Activated naive CD4-positive, alpha-beta T cell treated with anti-CD3 and anti-CD28 coated beads, Interleukin-2, amount 50 U/mL, for 24 hours (primary cell): ENCODE measurements around the gene PRKACA.
"Not testable (repeated sequence)": the region's sequence is repeated elsewhere in the genome, so short reads cannot be mapped to it uniquely, and the experiment has no call there.

Experiments used
- H3K27ac Mint-ChIP-seq: one replicate; pipeline ENCODE4 v1.8.0; 2021; ENCODE audit warnings: mild to moderate bottlenecking, mixed read lengths
- H3K27me3 Mint-ChIP-seq: one replicate; pipeline ENCODE4 v1.8.0; 2021; ENCODE audit warnings: mixed read lengths
- H3K36me3 Mint-ChIP-seq: one replicate; pipeline ENCODE4 v1.8.0; 2021; ENCODE audit warnings: mixed read lengths
- H3K4me1 Mint-ChIP-seq: one replicate; pipeline ENCODE4 v1.8.0; 2021; ENCODE audit warnings: mixed read lengths
- H3K4me3 Mint-ChIP-seq: one replicate; pipeline ENCODE4 v1.8.0; 2021; ENCODE audit warnings: mild to moderate bottlenecking, mixed read lengths
- H3K9me3 Mint-ChIP-seq: one replicate; pipeline ENCODE4 v1.8.0; 2021; ENCODE audit warnings: mixed read lengths

Gene PRKACA

DNA sequence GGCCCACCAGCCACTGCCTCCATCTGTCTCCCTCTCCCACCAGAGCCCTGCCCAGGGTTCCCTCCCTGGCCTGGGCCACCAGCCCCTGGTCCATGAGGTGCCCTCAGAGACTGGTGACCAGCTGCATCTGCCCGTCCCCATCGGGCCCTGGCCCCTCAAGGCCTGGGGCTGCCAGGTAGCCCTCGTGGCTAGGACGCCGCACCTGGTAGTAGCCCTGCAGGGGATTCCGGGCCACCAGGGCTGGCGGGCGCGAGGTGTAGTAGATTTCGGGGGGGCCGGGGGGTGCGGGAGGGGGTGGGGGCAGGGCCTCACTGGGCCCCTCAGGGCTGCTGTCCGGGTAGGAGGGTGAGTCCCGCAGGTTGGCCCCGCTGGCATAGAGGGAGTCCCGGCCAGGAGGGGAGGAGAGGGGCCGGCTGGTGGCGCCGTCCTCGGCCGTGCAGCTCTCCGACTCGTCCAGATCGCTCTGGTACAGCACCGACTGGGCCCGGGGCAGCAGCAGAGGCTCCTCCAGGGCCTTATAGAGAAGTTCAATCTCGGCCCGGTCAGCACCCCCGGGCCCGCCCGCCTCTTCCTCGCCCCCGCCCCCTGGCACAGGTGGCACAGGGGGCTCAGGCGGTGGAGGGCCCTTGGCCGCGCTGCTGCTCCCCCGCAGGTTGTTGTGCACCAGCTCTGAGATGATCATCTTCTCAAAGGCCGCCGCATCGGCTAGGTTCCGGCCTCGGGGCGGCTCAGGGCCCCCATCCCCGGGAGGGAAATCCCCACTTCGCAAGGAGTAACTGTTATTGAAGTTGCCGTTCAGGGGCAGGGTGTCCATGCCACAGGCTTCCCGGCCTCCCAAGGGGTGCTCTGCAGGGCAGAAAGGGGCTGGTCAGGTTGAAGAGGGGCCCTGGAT is 33.5 kb upstream of the PRKACA start:
- Mint-ChIP-seq H3K4me1 (peaks cover 35% of the 10 kb centered on the region), H3K27me3 (no peaks in the 10 kb centered on the region), H3K4me3 (no peak overlapping the region), H3K36me3 (no peaks in the 10 kb centered on the region), H3K9me3 (no peaks in the 10 kb centered on the region), H3K27ac (peak overlapping the region; percentile 41)

DNA sequence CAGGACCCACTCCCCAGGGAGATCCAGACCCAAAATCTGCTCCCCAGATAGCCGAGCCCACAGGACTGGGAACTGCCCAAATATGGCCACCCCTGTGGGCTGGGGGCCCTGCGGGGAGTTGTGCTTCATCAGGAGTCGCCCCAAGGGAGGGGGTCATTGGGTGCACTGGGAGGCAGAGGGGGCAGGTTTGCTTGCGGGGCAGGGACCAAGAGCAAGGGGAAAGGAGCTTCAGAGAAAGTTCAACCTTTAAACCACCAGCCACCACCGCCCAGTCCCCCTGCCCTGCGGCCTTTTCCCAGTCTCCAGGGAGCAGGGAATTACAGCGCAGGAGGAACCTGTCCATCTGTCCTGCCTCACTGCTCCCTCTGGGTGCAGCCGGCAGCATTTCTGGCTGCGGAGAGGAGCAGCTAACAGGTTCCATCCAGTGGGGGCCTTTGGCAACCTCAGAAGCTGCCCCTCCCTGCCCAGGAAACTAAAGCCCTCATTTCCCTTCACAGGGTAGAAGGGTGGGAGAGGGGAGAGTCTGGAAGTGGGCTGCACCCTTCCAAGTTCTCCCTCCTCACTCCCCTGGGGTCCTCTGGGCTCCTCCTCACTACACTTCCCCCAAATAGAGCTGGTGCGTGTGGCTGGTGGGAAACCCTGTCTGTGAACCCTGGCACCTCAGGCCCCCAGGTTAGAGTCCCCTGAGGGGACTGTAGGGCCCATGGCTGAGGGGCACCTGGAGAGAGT is 32.6 kb upstream of the PRKACA start:
- Mint-ChIP-seq H3K4me3 (peak overlapping the region; percentile 84), H3K27ac (peak overlapping the region; percentile 96), H3K4me1 (peaks cover 43% of the 10 kb centered on the region), H3K27me3 (no peaks in the 10 kb centered on the region), H3K36me3 (no peaks in the 10 kb centered on the region), H3K9me3 (no peaks in the 10 kb centered on the region)

DNA sequence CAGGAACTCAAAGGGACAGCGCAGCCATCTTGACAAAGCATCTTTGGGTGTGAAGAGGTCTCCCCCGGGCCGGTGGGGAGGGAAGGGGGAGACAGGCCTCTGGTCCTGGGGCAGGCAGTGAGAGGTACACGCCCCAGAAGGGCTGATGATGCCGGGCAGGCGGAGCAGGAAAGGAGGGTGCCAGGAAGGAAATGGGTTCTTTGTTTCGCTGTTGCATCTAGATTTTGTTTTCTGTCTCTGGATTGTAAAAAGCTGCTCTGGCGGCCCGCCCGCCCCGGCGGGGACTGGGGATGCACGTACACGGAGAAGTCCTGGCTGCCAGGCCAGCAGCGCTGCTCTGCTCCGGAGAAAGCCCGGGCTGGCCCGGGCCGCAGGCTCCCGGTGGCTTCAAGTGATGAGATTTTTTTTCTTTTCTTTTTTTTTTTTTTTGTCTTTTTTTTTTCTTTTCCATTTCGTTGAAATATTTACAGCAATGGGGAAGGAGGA is 32.0 kb upstream of the PRKACA start:
- Mint-ChIP-seq H3K36me3 (no peaks in the 10 kb centered on the region), H3K9me3 (no peaks in the 10 kb centered on the region), H3K27ac (peak overlapping the region; percentile 96), H3K4me3 (peak overlapping the region; percentile 84), H3K27me3 (no peaks in the 10 kb centered on the region), H3K4me1 (peaks cover 45% of the 10 kb centered on the region)

DNA sequence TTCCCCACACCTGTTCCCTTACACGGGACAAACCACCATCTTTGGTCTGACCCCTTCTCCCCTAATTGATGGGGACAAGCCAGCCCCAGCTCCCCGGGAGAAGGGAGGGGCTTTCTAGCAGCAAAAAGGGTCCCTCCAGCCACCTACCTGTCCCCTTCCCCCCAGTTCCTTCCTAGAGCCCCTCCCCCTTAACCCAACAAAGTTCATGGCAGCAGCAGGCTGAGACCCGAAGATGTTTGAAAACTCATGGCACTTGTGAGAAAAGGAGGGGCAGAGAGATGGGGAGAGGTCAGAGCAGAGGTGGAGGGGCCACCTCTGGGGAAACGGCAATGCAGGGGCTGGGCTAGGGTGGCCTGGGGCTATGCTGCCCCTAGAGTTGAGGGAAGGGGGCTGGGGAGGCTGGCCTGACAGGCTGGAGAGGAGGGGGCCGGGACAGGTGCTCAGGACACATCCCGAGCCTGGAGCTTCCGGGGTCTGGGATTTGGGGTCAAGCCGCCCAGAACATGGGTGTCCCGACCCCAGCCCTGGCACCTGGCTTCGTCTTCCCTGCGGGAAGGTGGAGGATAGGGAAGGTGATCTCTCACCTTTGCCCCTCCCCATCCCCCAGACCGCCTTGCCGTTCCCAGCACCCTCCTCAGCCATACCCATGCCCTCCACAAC is 31.3 kb upstream of the PRKACA start:
- Mint-ChIP-seq H3K4me1 (peaks cover 45% of the 10 kb centered on the region), H3K36me3 (no peaks in the 10 kb centered on the region), H3K4me3 (peak overlapping the region; percentile 84), H3K9me3 (no peaks in the 10 kb centered on the region), H3K27me3 (no peaks in the 10 kb centered on the region), H3K27ac (peak overlapping the region; percentile 96)

DNA sequence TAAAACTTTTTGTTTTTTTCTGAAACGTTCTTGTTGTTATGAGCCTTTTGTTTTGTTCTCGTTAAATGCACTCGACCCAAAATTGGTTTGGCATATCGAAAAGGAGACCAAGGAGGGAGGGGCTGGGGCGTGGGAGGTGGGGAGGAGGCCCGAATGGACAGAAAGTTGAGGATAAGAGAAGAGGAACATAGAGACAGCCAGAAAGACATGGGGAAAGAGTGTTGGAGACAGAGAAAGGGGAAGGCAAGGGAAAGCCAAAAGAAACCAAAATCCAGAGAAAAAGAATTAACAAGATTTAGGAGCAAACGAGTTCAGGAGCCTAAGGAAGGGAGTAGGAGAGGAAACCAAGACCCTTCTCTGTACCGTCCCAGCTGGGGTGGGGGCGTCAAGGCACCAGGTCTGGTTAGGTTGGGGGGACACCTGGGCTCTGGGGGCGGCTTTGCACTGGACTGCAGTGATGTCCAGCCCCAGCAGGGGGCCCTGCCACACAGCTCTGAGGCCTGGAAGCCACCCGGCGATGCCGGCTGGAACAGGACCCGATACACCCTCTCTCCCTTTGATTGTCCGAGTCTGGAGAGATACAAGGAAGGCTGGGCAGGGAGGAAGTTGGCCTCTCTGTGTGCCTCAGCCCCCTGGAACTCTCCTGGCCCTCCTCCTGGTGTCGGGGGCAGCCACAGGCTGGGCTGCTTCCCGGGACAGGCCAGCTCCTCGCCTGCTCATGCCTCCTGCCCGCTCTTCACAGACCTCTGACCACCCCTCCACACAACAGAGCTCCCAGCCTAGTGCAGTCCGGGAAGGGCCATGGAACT is 30.4 kb upstream of the PRKACA start:
- peak overlapping the region; percentile 96 for H3K27ac Mint-ChIP-seq
- no peaks in the 10 kb centered on the region for H3K36me3 Mint-ChIP-seq
- H3K4me1 Mint-ChIP-seq, result peaks cover 46% of the 10 kb centered on the region
- H3K4me3 Mint-ChIP-seq, result peak overlapping the region; percentile 49
- no peaks in the 10 kb centered on the region for H3K27me3 Mint-ChIP-seq
- no peaks in the 10 kb centered on the region for H3K9me3 Mint-ChIP-seq

DNA sequence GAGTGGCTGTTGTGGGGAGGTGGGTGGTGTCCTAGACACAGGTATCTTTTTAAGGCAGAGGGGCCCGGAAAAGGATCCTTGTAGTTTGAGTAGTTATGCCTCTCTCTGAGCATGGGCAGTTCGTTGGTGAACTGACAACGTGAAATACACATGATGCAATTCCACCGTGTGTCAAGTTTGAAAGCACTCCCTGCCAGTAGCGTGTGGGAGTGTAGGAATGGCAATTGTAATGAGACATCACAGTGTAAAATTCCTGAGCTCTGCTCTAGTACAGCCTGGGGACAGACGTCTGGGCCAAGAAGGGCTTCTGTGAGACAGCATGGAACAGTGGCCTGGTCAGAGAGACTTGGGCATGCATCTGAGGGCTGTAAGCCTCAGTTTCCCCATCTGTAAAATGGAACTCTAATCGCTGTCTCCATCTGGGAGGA is 29.2 kb upstream of the PRKACA start:
- Mint-ChIP-seq H3K36me3 (no peaks in the 10 kb centered on the region), H3K9me3 (no peaks in the 10 kb centered on the region), H3K4me3 (no peak overlapping the region), H3K27ac (peak overlapping the region; percentile 65), H3K4me1 (peaks cover 58% of the 10 kb centered on the region), H3K27me3 (no peaks in the 10 kb centered on the region)

DNA sequence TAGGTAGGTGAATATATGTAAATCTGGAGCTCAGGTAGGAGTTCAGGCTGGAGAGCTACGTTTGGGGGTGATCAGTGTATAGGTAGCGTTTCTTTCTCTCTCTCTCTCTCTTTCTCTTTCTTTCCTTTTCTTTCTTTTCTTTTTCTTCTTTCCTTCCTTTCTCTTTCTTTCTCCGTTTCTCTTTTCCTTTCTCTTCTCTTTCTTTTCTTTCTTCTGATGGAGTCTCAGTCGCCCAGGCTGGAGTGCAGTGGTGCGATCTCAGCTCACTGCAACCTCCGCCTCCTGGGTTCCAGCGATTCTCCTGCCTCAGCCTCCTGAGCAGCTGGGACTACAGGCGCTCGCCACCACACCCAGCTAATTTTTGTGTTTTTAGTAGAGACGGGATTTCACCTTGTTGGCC is 28.6 kb upstream of the PRKACA start:
- H3K36me3 Mint-ChIP-seq, H3K27me3 Mint-ChIP-seq, H3K9me3 Mint-ChIP-seq, H3K4me3 Mint-ChIP-seq: not testable (repeated sequence)
- Mint-ChIP-seq H3K4me1 (peaks cover 64% of the 10 kb centered on the region), H3K27ac (peak overlapping the region; percentile 84)

DNA sequence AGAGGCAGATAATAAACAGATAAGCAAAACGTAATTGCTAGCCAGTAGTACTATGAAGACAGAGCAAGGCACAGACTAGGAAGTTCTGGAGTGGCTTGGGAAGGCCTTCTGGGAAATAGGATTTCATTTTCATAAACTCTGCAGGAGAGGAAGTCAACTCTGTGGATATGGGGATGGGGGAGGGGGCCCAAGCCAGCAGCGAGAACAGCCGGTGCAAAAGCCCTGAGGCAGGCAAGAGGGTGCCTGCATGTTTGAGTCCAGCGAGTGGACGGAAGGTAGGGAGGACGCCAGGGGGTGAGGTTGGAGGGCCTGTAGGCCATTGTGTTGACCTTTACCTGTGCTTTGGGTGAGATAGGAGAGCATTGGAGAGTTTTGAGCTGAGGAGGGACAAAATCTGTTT is 27.8 kb upstream of the PRKACA start:
- peak overlapping the region; percentile 84 for H3K27ac Mint-ChIP-seq
- no peak overlapping the region for H3K4me3 Mint-ChIP-seq
- H3K4me1 Mint-ChIP-seq, result peaks cover 67% of the 10 kb centered on the region

DNA sequence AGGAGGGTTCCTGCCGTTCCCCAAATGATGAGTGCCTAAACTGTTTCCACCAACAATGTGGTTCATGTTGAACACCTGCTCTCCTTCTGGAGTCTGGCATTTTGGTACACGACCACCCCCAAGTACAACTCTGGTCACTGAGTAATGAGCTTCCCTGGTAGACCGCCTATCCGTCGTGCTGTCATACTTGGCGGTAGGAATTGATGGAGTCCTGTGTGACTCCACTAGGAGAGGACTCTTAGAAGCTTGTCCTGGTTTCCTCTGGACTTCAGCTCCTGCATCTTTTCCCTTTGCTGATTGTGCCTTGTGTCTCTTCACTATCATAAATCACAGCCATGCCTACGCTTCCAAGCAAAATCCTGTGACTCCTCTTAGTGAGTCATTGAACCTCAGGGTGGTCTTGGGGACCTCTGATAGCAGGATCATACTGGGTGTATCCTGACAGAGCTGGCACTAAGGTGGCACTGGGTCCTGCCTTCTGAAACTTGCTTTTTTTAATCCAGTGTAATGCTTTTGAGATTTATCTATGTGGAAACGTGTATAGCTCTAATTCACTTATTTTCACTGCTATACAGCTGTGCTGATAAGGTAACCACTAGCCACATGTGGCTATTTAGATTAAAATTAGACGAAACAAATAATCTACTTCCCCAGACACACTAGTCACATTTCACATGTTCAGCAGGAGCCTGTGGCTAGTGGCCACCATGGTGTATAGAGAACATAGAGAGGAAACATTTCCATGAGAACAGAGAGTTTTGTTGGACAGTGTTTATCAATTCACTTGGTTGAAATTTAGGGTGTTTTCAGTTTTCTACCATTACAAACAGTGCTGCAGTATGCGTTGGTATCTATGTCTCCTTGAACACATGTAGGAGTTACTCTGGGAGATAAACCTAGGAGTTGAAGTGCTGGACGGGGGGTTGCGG is 25.0 kb upstream of the PRKACA start:
- peak overlapping the region; percentile 57 for H3K27ac Mint-ChIP-seq
- peaks cover 62% of the 10 kb centered on the region for H3K4me1 Mint-ChIP-seq

More for the DNA sequence above, 27.8 kb upstream of the PRKACA start:
- no peaks in the 10 kb centered on the region for H3K27me3 Mint-ChIP-seq
- H3K36me3 Mint-ChIP-seq, result peaks cover 2% of the 10 kb centered on the region
- no peaks in the 10 kb centered on the region for H3K9me3 Mint-ChIP-seq

DNA sequence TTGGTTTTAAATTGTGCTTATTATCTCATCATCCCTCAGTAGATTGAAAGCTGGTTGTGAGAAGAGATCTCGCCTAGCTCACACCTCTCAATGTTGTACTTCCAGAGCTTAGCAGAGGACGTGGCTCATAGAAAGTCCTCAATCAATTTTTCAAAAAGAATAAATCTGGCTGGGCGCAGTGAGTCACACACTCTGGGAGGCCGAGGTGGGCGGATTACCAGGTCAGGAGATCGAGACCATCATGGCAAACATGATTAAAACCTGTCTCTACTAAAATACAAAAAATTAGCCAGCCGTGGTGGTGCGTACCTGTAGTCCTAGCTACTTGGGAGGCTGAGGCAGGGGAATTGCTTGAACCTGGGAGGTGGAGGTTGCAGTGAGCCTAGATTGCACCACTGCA is 23.5 kb upstream of the PRKACA start:
- H3K4me3 Mint-ChIP-seq, result peak overlapping the region; percentile 11
- H3K27me3 Mint-ChIP-seq, result no peaks in the 10 kb centered on the region
- peaks cover 48% of the 10 kb centered on the region for H3K4me1 Mint-ChIP-seq
- peaks cover 8% of the 10 kb centered on the region for H3K36me3 Mint-ChIP-seq
- H3K27ac Mint-ChIP-seq, result peak overlapping the region; percentile 62
- H3K9me3 Mint-ChIP-seq, result no peaks in the 10 kb centered on the region

More for the DNA sequence above, 25.0 kb upstream of the PRKACA start:
- Mint-ChIP-seq H3K4me3 (peak overlapping the region; percentile 15), H3K9me3 (no peaks in the 10 kb centered on the region), H3K36me3 (peaks cover 8% of the 10 kb centered on the region), H3K27me3 (no peaks in the 10 kb centered on the region)

DNA sequence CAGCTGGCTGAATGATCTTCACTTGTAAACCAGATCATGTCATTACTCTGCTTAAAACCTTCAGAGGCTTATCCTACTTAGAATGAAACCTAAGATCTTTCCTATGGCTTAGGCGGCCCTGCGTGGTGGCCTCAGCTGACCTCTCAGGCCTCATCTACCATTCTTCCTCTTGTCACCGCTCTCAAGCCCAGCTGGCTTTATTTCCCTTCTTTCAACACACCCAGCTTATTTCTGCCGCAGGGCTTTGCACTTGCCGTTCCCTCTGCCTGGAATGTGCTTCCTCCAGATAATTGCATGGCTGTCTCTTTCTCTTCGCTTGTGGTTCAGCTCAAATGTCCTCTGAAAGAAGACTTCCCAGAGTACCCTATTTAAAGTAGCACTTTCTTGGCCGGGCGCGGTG is 22.4 kb upstream of the PRKACA start:
- peak overlapping the region; percentile 88 for H3K27ac Mint-ChIP-seq
- no peaks in the 10 kb centered on the region for H3K27me3 Mint-ChIP-seq
- H3K4me1 Mint-ChIP-seq, result peaks cover 45% of the 10 kb centered on the region
- no peaks in the 10 kb centered on the region for H3K9me3 Mint-ChIP-seq
- H3K4me3 Mint-ChIP-seq, result peak overlapping the region; percentile 64
- H3K36me3 Mint-ChIP-seq, result peaks cover 8% of the 10 kb centered on the region

DNA sequence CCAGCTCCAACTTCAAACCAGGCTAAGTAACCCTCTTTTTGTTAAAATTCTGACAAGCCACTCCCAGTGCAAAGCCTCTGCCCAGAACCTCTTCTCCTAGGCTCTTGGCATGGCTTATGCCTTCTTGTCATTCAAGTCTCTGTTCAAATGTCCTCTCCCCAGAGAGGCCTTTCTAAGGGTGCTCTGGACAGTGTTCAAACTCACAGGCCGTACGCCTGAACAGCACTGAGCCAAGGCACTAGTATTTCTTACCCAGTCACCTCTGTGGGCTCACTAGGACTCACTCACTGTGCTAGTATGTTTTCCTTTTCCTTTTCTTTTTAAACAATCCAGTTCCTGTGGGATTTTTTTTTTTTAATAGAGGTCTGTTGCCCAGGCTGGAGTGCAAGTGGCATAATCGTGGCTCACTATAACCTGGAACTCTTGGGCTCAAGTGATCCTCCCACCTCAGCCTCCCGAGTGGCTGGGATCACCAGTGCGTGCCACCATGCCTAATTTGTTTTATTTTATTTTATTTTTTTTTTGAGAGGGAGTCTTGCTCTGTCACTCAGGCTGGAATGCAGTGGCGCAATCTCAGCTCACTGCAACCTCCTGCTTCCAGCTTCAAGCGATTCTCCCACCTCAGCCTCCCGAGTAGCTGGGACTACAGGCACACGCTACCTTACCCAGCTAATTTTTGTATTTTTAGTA is 21.2 kb upstream of the PRKACA start:
- H3K4me1 Mint-ChIP-seq, result peaks cover 45% of the 10 kb centered on the region
- no peaks in the 10 kb centered on the region for H3K27me3 Mint-ChIP-seq
- H3K9me3 Mint-ChIP-seq, result no peaks in the 10 kb centered on the region
- peak overlapping the region; percentile 71 for H3K4me3 Mint-ChIP-seq
- H3K36me3 Mint-ChIP-seq, result peaks cover 8% of the 10 kb centered on the region
- peak overlapping the region; percentile 72 for H3K27ac Mint-ChIP-seq

DNA sequence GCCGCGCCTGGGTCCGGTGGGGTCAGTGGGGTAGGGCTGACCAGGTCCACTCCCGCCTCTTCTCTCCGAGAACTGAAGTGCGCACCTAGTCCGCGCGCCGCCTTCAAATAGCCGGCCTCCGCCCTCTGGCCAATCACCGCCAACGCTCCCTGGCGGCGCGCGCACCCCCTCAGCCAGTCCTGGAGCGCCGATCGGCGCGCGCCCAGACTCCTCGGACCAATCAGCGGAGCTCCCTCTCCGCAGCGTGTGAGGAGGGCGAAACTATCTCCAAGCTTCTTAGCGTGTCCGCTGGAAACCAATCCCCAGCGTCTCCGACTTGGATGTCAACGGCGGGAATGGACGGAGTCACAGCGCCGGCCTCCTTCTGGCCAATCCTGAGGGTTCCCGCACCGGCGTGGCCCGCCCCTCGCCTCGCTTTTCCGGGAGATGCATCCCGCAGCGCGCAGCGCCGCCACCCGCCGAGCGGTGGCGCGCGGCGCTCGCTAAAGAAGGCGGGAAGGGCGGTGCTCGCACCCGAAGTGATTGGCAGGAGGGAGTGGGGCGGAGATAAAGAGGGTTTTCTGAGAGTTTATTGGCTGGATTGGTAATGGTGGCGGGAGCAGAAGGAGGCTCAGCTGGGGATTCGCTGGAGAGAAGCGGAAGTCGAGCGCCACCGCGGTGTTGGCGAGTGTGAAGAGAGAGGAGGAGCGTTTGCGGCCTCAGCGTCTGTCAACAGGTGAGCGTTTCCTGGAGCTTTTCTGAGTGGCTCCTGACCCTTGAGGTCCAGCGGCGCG is 19.1 kb upstream of the PRKACA start, which contains the start of gene ASF1B:
TSS of gene ASF1B (minus strand) at position 81 of the 773 bp plus-strand sequence. CDS start 133 bp downstream, outside the sequence.
- H3K27ac Mint-ChIP-seq, result peak within 1 kb of the TSS; percentile 95
- peaks cover 32% of the 10 kb centered on the region for H3K4me1 Mint-ChIP-seq
- peaks cover 8% of the 10 kb centered on the region for H3K36me3 Mint-ChIP-seq
- H3K9me3 Mint-ChIP-seq, result no peaks in the 10 kb centered on the region
- no peaks in the 10 kb centered on the region for H3K27me3 Mint-ChIP-seq
- H3K4me3 Mint-ChIP-seq, result peak within 1 kb of the TSS; percentile 89
